Bronchial epithelial cell (primary cell): ENCODE results near the gene KLRC1. TPM values are rescaled to one million over a fixed set of nuclear protein-coding genes. Genes with fewer than 3 reads are reported as not detected.
A peak's percentile ranks its signal among the peaks of the same experiment; 100 is the strongest.
"Not testable (repeated sequence)": the region's sequence is repeated elsewhere in the genome, so short reads cannot be mapped to it uniquely, and the experiment has no call there.

Source experiments
- DNase-seq: peaks from one replicate; pipeline ENCODE4 v3.0.0-alpha.2; 2010; ENCODE audit warnings: low read depth
- FAIRE-seq: peaks from 2 replicates; lab custom pipeline; 2011; peaks lifted over from hg19 to GRCh38; lab: Jason Lieb, UNC
- H3K27me3 ChIP-seq: 2 replicates; pipeline ENCODE4 v1.5.1; 2011; ENCODE audit warnings: low read length; ENCODE audit not compliant: control insufficient read depth, insufficient read depth
- H3K36me3 ChIP-seq: 2 replicates; pipeline ENCODE4 v1.5.1; 2011; ENCODE audit warnings: low read length; ENCODE audit not compliant: control insufficient read depth, insufficient read depth
- H3K4me3 ChIP-seq: 2 replicates; pipeline ENCODE4 v1.5.1; 2011; ENCODE audit warnings: mild to moderate bottlenecking, low read depth, low read length, control low read depth
- CTCF ChIP-seq: IDR thresholded peaks from 2 replicates; pipeline ENCODE4 v1.5.1; 2011; ENCODE audit warnings: mild to moderate bottlenecking, moderate library complexity, low read length, control low read depth, inconsistent platforms; ENCODE audit not compliant: insufficient read depth, severe bottlenecking
- total RNA-seq: library from RNA; depleted of rRNA; stranded (reverse); fragments of >200 nt; gene quantifications from 2 replicates; pipeline ENCODE4 v1.2.1, GENCODE V29; 2014

Gene KLRC1
- total RNA-seq, result not detected in 2 replicates

GRCh38 chr12:10453156-10453555 is at the start of gene KLRC1:
KLRC1 (minus strand) TSS chr12:10453377; CDS start chr12:10451156, 2,221 bp downstream.
- no peak for FAIRE-seq
- no peak within 1 kb of the TSS for H3K4me3 ChIP-seq
- no peak for TF ChIP-seq CTCF
- no peaks in the 10 kb centered on the region for H3K36me3 ChIP-seq
- H3K27me3 ChIP-seq, result no peaks in the 10 kb centered on the region
- peak; percentile 94 for DNase-seq

GRCh38 chr12:10501030-10501429 is 47.9 kb upstream of the KLRC1 start:
- peak; percentile 38 for TF ChIP-seq CTCF
- H3K27me3 ChIP-seq, result no peaks in the 10 kb centered on the region
- no peak overlapping the region for H3K4me3 ChIP-seq
- DNase-seq (peak; percentile 43), FAIRE-seq (no peak)
- no peaks in the 10 kb centered on the region for H3K36me3 ChIP-seq

GRCh38 chr12:10498042-10498441 is 44.9 kb upstream of the KLRC1 start:
- Histone ChIP-seq H3K27me3 (no peaks in the 10 kb centered on the region), H3K36me3 (no peaks in the 10 kb centered on the region), H3K4me3 (no peak overlapping the region)
- FAIRE-seq (no peak), DNase-seq (no peak)
- no peak for TF ChIP-seq CTCF

GRCh38 chr12:10497602-10498001 is 44.4 kb upstream of the KLRC1 start:
- TF ChIP-seq CTCF, result no peak
- Histone ChIP-seq H3K27me3 (no peaks in the 10 kb centered on the region), H3K36me3 (no peaks in the 10 kb centered on the region), H3K4me3 (no peak overlapping the region)
- FAIRE-seq (no peak), DNase-seq (no peak)

GRCh38 chr12:10491766-10492165 is 38.6 kb upstream of the KLRC1 start:
- TF ChIP-seq CTCF, result no peak
- DNase-seq (no peak), FAIRE-seq (no peak)
- H3K27me3 ChIP-seq, result no peaks in the 10 kb centered on the region
- H3K36me3 ChIP-seq, result no peaks in the 10 kb centered on the region
- no peak overlapping the region for H3K4me3 ChIP-seq

- H3K4me3 ChIP-seq, H3K36me3 ChIP-seq, FAIRE-seq: not testable (repeated sequence)
These were observed 34.2 kb upstream of the KLRC1 start for GRCh38 chr12:10487328-10487727.

GRCh38 chr12:10481901-10482300 is 28.7 kb upstream of the KLRC1 start:
- not testable (repeated sequence) for FAIRE-seq, H3K27me3 ChIP-seq, H3K4me3 ChIP-seq, H3K36me3 ChIP-seq, DNase-seq

More at GRCh38 chr12:10487328-10487727, 34.2 kb upstream of the KLRC1 start:
- DNase-seq, H3K27me3 ChIP-seq: not testable (repeated sequence)

GRCh38 chr12:10472808-10473207 is 19.6 kb upstream of the KLRC1 start:
- not testable (repeated sequence) for H3K36me3 ChIP-seq, FAIRE-seq, DNase-seq, H3K4me3 ChIP-seq, H3K27me3 ChIP-seq
